Bone marrow (tissue), 2 donors: ENCODE measurements around the gene ARHGAP15.

ENCODE experiments used
- DNase-seq, 2 donors: peaks; one replicate each; lab custom pipeline; 2025; lab: John Stamatoyannopoulos, UW

ARHGAP15 gene

GRCh38 chr2:143718745-143719144 lies 589.5 kb downstream of the ARHGAP15 start:
- no peak for DNase-seq

- no peak for DNase-seq
Observed at GRCh38 chr2:143719406-143719805, 590.2 kb downstream of the ARHGAP15 start.

- no peak for DNase-seq
Observed at GRCh38 chr2:143720095-143720664, 591.0 kb downstream of the ARHGAP15 start.

GRCh38 chr2:143725400-143725799 lies 596.2 kb downstream of the ARHGAP15 start:
- DNase-seq, result no peak

- DNase-seq, result no peak
Observed at GRCh38 chr2:143726151-143726845, 597.1 kb downstream of the ARHGAP15 start.

- no peak for DNase-seq
Observed at GRCh38 chr2:143728498-143728897, 599.3 kb downstream of the ARHGAP15 start.

GRCh38 chr2:143729296-143729814 lies 600.1 kb downstream of the ARHGAP15 start:
- DNase-seq, result no peak

GRCh38 chr2:143730155-143730952 lies 601.1 kb downstream of the ARHGAP15 start:
- DNase-seq, result no peak

- no peak for DNase-seq
Observed at GRCh38 chr2:143730953-143731260, 601.7 kb downstream of the ARHGAP15 start.

GRCh38 chr2:143732076-143732475 lies 602.9 kb downstream of the ARHGAP15 start:
- DNase-seq, result no peak

- no peak for DNase-seq
Observed at GRCh38 chr2:143732871-143733270, 603.7 kb downstream of the ARHGAP15 start.

- DNase-seq, result no peak
Observed at GRCh38 chr2:143734507-143734906, 605.3 kb downstream of the ARHGAP15 start.

GRCh38 chr2:143736904-143737303 lies 607.7 kb downstream of the ARHGAP15 start:
- DNase-seq, result no peak

- DNase-seq, result no peak
Observed at GRCh38 chr2:143740431-143740830, 611.2 kb downstream of the ARHGAP15 start.

GRCh38 chr2:143741205-143741604 lies 612.0 kb downstream of the ARHGAP15 start:
- no peak for DNase-seq

- no peak for DNase-seq
Observed at GRCh38 chr2:143742581-143742980, 613.4 kb downstream of the ARHGAP15 start.

GRCh38 chr2:143744114-143744513 lies 614.9 kb downstream of the ARHGAP15 start:
- DNase-seq, result no peak

- DNase-seq, result no peak
Observed at GRCh38 chr2:143745060-143745459, 615.8 kb downstream of the ARHGAP15 start.

- DNase-seq, result no peak
Observed at GRCh38 chr2:143754742-143755141, 625.5 kb downstream of the ARHGAP15 start.

GRCh38 chr2:143758629-143759330 lies 629.6 kb downstream of the ARHGAP15 start:
- no peak for DNase-seq

GRCh38 chr2:143759455-143759854 lies 630.2 kb downstream of the ARHGAP15 start:
- DNase-seq, result no peak

GRCh38 chr2:143762176-143762928 lies 633.1 kb downstream of the ARHGAP15 start:
- no peak for DNase-seq
